ENCODE data around the gene FLVCR2. TPM values are rescaled to one million over a fixed set of nuclear protein-coding genes. Genes with fewer than 3 reads are reported as not detected.

Gene FLVCR2
- total RNA-seq, 1 experiment from 2014 or later: 12.4 TPM

DNA sequence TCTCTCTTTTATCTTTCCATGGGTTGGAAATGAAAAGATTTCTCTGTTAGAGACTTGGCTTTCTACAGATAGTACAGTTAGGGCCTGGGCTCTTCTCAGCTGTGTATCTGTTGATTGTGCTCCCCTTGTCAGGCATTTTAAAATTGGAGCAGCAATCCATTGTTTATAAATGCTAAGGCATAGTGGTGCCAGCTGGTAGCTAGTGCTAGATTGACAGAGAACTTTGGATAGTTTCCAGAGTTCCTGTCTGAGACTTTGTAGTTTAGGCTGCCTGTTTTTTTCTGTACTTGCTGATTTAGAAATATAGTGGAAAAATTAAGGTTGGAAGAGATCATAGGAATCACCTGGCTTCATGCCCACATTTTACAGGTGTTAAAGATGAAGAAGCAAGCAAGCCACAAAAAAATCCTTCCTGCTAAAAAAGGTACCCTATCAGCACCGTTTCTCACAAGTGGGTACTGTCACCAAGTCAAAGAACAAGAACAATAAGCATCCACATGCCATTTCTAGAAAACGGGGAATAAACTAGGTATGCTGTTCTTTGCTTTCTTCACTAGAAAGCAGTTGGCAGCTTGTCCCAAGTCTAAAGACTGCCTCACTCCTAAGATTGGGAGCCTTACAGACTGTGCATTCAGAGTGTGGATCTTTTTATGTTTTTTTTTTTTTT lies 88.8 kb downstream of the FLVCR2 start:
- H3K79me2 ChIP-seq (ENCODE audit: low read depth): peaks cover 16% of the 10 kb centered on the region
- H3K27me3 ChIP-seq (ENCODE audit: insufficient read depth, low read depth): no peaks in the 10 kb centered on the region
- no TSS peak for BruUV-seq (replicated peaks)
- TF ChIP-seq CTCF (conservative IDR thresholded peaks at IDR 0.05) (no peak), EZH2 (IDR thresholded peaks at IDR 0.05; ENCODE audit: low read depth) (no peak)
- ChIA-PET CTCF (no interaction called here), POLR2A (ENCODE audit: unreplicated experiment) (no interaction called here)
- H3K27ac ChIP-seq: no peak overlapping the region
- H3F3A ChIP-seq (ENCODE audit: insufficient read depth, low read depth): peaks cover 5% of the 10 kb centered on the region; the same call in 1 of the 2 replicates
- peaks cover 9% of the 10 kb centered on the region; the same call in 1 of the 2 replicates for H4K20me1 ChIP-seq (ENCODE audit: insufficient read depth)
- intact Hi-C loops (cut with micrococcal nuclease; ENCODE audit: unreplicated experiment): no loop called here
- DNase-seq: no peak
- H3K9me2 ChIP-seq (ENCODE audit: insufficient read depth): no peaks in the 10 kb centered on the region
- no peak overlapping the region for H3K4me2 ChIP-seq
- no peak overlapping the region for H3K4me3 ChIP-seq
- H3K9me3 ChIP-seq (ENCODE audit: insufficient read depth, low read depth): no peaks in the 10 kb centered on the region
- no peak overlapping the region for H2AFZ ChIP-seq
- H3K36me3 ChIP-seq (ENCODE audit: low read depth): 0 out of 2 replicates have a peak, but pooled peaks cover 12% of the 10 kb centered on the region
- no peaks in the 10 kb centered on the region; the same call in 1 of the 2 replicates for H3K4me1 ChIP-seq (replicated peaks; ENCODE audit: insufficient read depth)

DNA sequence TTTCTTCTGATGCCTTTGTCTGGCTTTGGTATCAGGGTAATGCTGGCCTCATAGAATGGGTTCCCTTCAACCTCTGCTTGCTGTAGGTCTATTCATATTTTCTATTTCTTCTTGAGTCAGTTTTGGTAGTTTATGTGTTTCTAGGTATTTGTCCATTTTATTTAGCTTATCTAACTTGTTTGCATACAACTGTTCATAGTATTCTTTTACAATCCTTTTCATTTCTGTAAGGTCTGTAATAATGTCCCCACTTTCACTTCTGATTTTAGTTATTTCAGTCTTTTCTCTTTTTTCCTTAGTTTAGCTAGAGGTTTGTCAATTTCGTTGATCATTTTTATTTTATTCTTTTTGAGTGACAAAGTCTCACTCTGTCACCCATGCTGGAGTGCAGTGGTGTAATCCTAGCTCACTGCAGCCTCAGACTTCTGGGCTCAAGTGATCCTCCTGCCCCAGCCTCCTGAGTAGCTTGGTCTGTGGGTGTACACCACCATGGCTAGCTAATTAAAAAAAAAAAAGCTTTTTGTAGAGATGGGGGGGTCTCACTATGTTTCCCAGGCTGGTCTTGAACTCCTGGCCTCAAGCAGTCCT lies 94.3 kb downstream of the FLVCR2 start:
- Histone ChIP-seq H3K9me2 (ENCODE audit: insufficient read depth) (no peaks in the 10 kb centered on the region), H3K36me3 (ENCODE audit: low read depth) (peaks cover 7% of the 10 kb centered on the region; the same call in 1 of the 2 replicates), H3F3A (ENCODE audit: insufficient read depth, low read depth) (peaks cover 15% of the 10 kb centered on the region; the same call in 1 of the 2 replicates), H3K9me3 (ENCODE audit: insufficient read depth, low read depth) (no peaks in the 10 kb centered on the region), H3K79me2 (ENCODE audit: low read depth) (no peaks in the 10 kb centered on the region), H3K27ac (no peak overlapping the region), H2AFZ (no peak overlapping the region), H4K20me1 (ENCODE audit: insufficient read depth) (peaks cover 4% of the 10 kb centered on the region; the same call in 1 of the 2 replicates), H3K4me1 (replicated peaks; ENCODE audit: insufficient read depth) (no peaks in the 10 kb centered on the region), H3K27me3 (ENCODE audit: insufficient read depth, low read depth) (no peaks in the 10 kb centered on the region), H3K4me2 (no peak overlapping the region), H3K4me3 (no peak overlapping the region)
- intact Hi-C loops (cut with micrococcal nuclease; ENCODE audit: unreplicated experiment): no loop called here
- BruUV-seq (replicated peaks): no TSS peak
- ChIA-PET CTCF (interaction anchor here (0.7 kb wide), 1 partner anchor 378 kb away, joined by 6 read pairs; no protein-coding TSS in a partner anchor), POLR2A (ENCODE audit: unreplicated experiment) (interaction anchor here (0.6 kb wide), 1 partner anchor 12 kb away, joined by 3 read pairs; the partner anchor contains the start of genes ERG28 and TTLL5)
- TF ChIP-seq EZH2 (IDR thresholded peaks at IDR 0.05; ENCODE audit: low read depth) (no peak), CTCF (conservative IDR thresholded peaks at IDR 0.05) (no peak)
- no peak for DNase-seq

- CTCF ChIA-PET: no interaction called here
- no peak overlapping the region for H3K27ac ChIP-seq
Observed at GRCh38 chr14:75673345-75674035, 95.1 kb downstream of the FLVCR2 start.

More at GRCh38 chr14:75673345-75674035, 95.1 kb downstream of the FLVCR2 start:
- POLR2A ChIA-PET (ENCODE audit: unreplicated experiment): interaction anchor here (0.6 kb wide), 1 partner anchor 1441 kb away, joined by 8 read pairs; no protein-coding TSS in a partner anchor
- 0 out of 2 replicates have a peak, but pooled peaks cover 10% of the 10 kb centered on the region for H3F3A ChIP-seq (ENCODE audit: insufficient read depth, low read depth)
- H3K4me1 ChIP-seq (replicated peaks; ENCODE audit: insufficient read depth): no peaks in the 10 kb centered on the region
- H3K4me2 ChIP-seq: no peak overlapping the region
- DNase-seq: no peak
- no peaks in the 10 kb centered on the region for H3K9me2 ChIP-seq (ENCODE audit: insufficient read depth)
- H2AFZ ChIP-seq: no peak overlapping the region
- TF ChIP-seq CTCF (conservative IDR thresholded peaks at IDR 0.05) (no peak), EZH2 (IDR thresholded peaks at IDR 0.05; ENCODE audit: low read depth) (no peak)
- H3K36me3 ChIP-seq (ENCODE audit: low read depth): peaks cover 7% of the 10 kb centered on the region; the same call in 1 of the 2 replicates
- no peak overlapping the region for H3K4me3 ChIP-seq
- no peaks in the 10 kb centered on the region for H3K9me3 ChIP-seq (ENCODE audit: insufficient read depth, low read depth)
- no peaks in the 10 kb centered on the region for H3K27me3 ChIP-seq (ENCODE audit: insufficient read depth, low read depth)
- BruUV-seq (replicated peaks): no TSS peak
- no peaks in the 10 kb centered on the region for H3K79me2 ChIP-seq (ENCODE audit: low read depth)
- no peaks in the 10 kb centered on the region for H4K20me1 ChIP-seq (ENCODE audit: insufficient read depth)
- intact Hi-C loops (cut with micrococcal nuclease; ENCODE audit: unreplicated experiment): no loop called here

Measured in PC-9 (cell line).